GM06990 (cell line): ENCODE results near the gene GAA.

Source experiments
- DNase-seq: peaks from one replicate; pipeline ENCODE4 v3.0.0-alpha.2; 2011; ENCODE audit not compliant: insufficient read length; ENCODE audit errors: extremely low read depth
- H3K27me3 ChIP-seq: replicated peaks from 2 replicates; pipeline ENCODE4 v1.6.0; 2011; ENCODE audit warnings: low read length; ENCODE audit not compliant: control insufficient read depth, insufficient read depth
- H3K36me3 ChIP-seq: 2 replicates; pipeline ENCODE4 v1.5.1; 2011; ENCODE audit warnings: low read length; ENCODE audit not compliant: control insufficient read depth, insufficient read depth
- H3K4me3 ChIP-seq: replicated peaks from 2 replicates; pipeline ENCODE4 v1.5.1; 2011; ENCODE audit warnings: low read depth, mild to moderate bottlenecking, control low read depth, low read length
- TF ChIP-seq, protein P1 (sequence below): IDR thresholded peaks from 2 replicates; pipeline ENCODE4 v1.5.1; 2011; ENCODE audit warnings: low read length, control low read depth, mild to moderate bottlenecking, inconsistent platforms; ENCODE audit not compliant: insufficient read depth, poor library complexity, severe bottlenecking

Gene GAA

DNA sequence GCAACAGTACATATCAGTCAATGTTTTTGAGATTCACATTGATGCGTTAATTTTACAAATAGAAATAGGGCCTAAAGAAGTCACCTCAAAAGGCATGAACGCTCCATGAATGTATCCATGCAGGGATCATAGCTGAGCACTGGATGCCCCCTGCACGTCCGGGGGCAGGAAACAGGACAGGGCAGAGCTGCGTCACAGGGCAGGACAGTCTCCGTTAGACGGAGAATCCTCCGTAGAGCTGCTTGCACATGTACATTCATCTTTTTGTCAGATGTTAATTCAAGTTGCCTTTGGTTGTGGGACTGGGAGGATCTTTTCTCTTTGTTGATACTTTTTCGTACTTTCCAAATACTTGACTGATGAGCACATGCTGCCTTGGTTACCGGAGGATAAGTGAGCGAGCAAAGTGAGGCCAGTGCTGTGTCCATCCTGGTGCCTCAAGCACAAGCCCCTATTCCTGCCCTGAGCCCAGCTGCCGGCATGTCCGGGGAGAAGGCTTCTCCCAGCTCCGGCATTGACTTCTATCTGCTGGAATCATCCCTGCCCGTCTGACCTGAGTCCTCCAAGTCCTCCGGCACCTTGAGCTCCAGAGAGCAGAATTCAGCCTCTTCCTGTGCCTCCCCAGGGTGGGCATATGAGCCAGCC is 15.0 kb downstream of the GAA start:
- no peak for DNase-seq
- H3K27me3 ChIP-seq: no peaks in the 10 kb centered on the region
- H3K36me3 ChIP-seq: no peaks in the 10 kb centered on the region
- no peak overlapping the region for H3K4me3 ChIP-seq
- TF ChIP-seq, protein P1, sequence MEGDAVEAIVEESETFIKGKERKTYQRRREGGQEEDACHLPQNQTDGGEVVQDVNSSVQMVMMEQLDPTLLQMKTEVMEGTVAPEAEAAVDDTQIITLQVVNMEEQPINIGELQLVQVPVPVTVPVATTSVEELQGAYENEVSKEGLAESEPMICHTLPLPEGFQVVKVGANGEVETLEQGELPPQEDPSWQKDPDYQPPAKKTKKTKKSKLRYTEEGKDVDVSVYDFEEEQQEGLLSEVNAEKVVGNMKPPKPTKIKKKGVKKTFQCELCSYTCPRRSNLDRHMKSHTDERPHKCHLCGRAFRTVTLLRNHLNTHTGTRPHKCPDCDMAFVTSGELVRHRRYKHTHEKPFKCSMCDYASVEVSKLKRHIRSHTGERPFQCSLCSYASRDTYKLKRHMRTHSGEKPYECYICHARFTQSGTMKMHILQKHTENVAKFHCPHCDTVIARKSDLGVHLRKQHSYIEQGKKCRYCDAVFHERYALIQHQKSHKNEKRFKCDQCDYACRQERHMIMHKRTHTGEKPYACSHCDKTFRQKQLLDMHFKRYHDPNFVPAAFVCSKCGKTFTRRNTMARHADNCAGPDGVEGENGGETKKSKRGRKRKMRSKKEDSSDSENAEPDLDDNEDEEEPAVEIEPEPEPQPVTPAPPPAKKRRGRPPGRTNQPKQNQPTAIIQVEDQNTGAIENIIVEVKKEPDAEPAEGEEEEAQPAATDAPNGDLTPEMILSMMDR: no peak

GRCh38 chr17:80116921-80117380 is 15.6 kb downstream of the GAA start:
- Histone ChIP-seq H3K36me3 (no peaks in the 10 kb centered on the region), H3K27me3 (no peaks in the 10 kb centered on the region), H3K4me3 (no peak overlapping the region)
- TF ChIP-seq, protein P1: no peak
- DNase-seq: no peak

- Histone ChIP-seq H3K27me3 (no peaks in the 10 kb centered on the region), H3K4me3 (no peak overlapping the region), H3K36me3 (no peaks in the 10 kb centered on the region)
- no peak for DNase-seq
- TF ChIP-seq, protein P1: no peak
Measured at GRCh38 chr17:80117491-80118401, 16.4 kb downstream of the GAA start.

GRCh38 chr17:80118601-80119270 is 17.4 kb downstream of the GAA start:
- TF ChIP-seq, protein P1: no peak
- no peak overlapping the region for H3K4me3 ChIP-seq
- H3K27me3 ChIP-seq: no peaks in the 10 kb centered on the region
- DNase-seq: no peak
- H3K36me3 ChIP-seq: no peaks in the 10 kb centered on the region

DNA sequence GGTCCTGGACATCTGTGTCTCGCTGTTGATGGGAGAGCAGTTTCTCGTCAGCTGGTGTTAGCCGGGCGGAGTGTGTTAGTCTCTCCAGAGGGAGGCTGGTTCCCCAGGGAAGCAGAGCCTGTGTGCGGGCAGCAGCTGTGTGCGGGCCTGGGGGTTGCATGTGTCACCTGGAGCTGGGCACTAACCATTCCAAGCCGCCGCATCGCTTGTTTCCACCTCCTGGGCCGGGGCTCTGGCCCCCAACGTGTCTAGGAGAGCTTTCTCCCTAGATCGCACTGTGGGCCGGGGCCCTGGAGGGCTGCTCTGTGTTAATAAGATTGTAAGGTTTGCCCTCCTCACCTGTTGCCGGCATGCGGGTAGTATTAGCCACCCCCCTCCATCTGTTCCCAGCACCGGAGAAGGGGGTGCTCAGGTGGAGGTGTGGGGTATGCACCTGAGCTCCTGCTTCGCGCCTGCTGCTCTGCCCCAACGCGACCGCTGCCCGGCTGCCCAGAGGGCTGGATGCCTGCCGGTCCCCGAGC is 17.9 kb downstream of the GAA start:
- H3K27me3 ChIP-seq: no peaks in the 10 kb centered on the region
- H3K4me3 ChIP-seq: no peak overlapping the region
- H3K36me3 ChIP-seq: no peaks in the 10 kb centered on the region
- no peak for DNase-seq
- TF ChIP-seq, protein P1: no peak
